ENCODE data around the gene RPS6KC1.
"Not testable (repeated sequence)": the region's sequence is repeated elsewhere in the genome, so short reads cannot be mapped to it uniquely, and the experiment has no call there.

The RPS6KC1 gene

GRCh38 chr1:213110349-213111300, 59.6 kb downstream of the RPS6KC1 start:
- TF ChIP-seq CTCF (IDR thresholded peaks at IDR 0.05; ENCODE audit: insufficient read depth, low read depth, low read length, missing control alignments) = no peak
- H3K4me3 ChIP-seq (ENCODE audit: low read depth, low read length) = no peak overlapping the region
- DNase-seq (ENCODE audit: low read depth) = peak; percentile 56

- H3K4me3 ChIP-seq (ENCODE audit: low read depth, low read length) = no peak overlapping the region
- DNase-seq (ENCODE audit: low read depth) = no peak
- TF ChIP-seq CTCF (IDR thresholded peaks at IDR 0.05; ENCODE audit: insufficient read depth, low read depth, low read length, missing control alignments) = no peak
Observed at GRCh38 chr1:213111502-213111901, 60.5 kb downstream of the RPS6KC1 start.

GRCh38 chr1:213112723-213113122, 61.7 kb downstream of the RPS6KC1 start:
- H3K4me3 ChIP-seq (ENCODE audit: low read depth, low read length); DNase-seq (ENCODE audit: low read depth): not testable (repeated sequence)

GRCh38 chr1:213117699-213118180, 66.7 kb downstream of the RPS6KC1 start:
- not testable (repeated sequence) for DNase-seq (ENCODE audit: low read depth); H3K4me3 ChIP-seq (ENCODE audit: low read depth, low read length)

GRCh38 chr1:213119794-213120193, 68.8 kb downstream of the RPS6KC1 start:
- no peak overlapping the region for H3K4me3 ChIP-seq (ENCODE audit: low read depth, low read length)
- no peak for TF ChIP-seq CTCF (IDR thresholded peaks at IDR 0.05; ENCODE audit: insufficient read depth, low read depth, low read length, missing control alignments)
- no peak for DNase-seq (ENCODE audit: low read depth)

GRCh38 chr1:213120386-213120785, 69.3 kb downstream of the RPS6KC1 start:
- no peak overlapping the region for H3K4me3 ChIP-seq (ENCODE audit: low read depth, low read length)
- no peak for DNase-seq (ENCODE audit: low read depth)
- TF ChIP-seq CTCF (IDR thresholded peaks at IDR 0.05; ENCODE audit: insufficient read depth, low read depth, low read length, missing control alignments) = no peak

GRCh38 chr1:213120961-213121360, 69.9 kb downstream of the RPS6KC1 start:
- no peak for TF ChIP-seq CTCF (IDR thresholded peaks at IDR 0.05; ENCODE audit: insufficient read depth, low read depth, low read length, missing control alignments)

GRCh38 chr1:213122514-213122929, 71.5 kb downstream of the RPS6KC1 start:
- H3K4me3 ChIP-seq (ENCODE audit: low read depth, low read length) = no peak overlapping the region
- TF ChIP-seq CTCF (IDR thresholded peaks at IDR 0.05; ENCODE audit: insufficient read depth, low read depth, low read length, missing control alignments) = peak; percentile 25

More at GRCh38 chr1:213120961-213121360, 69.9 kb downstream of the RPS6KC1 start:
- no peak for DNase-seq (ENCODE audit: low read depth)
- H3K4me3 ChIP-seq (ENCODE audit: low read depth, low read length) = no peak overlapping the region

More at GRCh38 chr1:213122514-213122929, 71.5 kb downstream of the RPS6KC1 start:
- DNase-seq (ENCODE audit: low read depth) = peak; percentile 58

All from GM12865 (cell line).